ENCODE measurements around the gene CRAMP1.

CRAMP1 gene

DNA sequence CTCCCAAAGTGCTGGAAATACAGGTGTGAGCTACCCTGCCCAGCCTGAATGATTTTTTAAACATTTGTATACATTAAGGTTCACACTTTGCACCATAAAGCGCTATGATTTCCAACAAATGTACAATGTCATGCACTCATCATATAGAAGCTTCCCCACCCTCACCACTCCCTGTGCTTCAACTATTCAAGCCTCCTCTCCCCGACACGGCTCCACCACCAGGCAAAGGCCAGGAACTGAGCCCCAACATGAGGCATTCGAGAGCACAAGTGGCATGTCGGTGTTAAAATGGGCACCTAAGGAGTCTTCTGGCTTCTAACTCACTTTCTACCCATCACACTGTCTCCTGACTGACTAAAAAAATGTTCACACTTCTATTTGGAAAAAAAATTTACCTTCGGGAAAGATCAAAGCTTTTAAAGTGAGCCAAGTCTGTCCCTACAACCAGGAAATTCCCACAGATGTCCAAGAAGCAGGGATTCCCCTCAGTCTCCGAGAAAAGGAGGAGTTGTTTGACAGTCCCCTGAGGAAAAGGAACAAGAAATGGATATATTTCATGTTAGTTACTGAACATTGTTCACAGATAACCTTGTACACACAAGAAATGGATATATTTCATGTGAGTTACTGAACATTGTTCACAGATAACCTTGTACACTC lies 41.0 kb upstream of the CRAMP1 start:
- no peak for TF ChIP-seq CTCF (IDR thresholded peaks at IDR 0.05; ENCODE audit: low read depth, low read length, missing control alignments)
- no peak for DNase-seq (ENCODE audit: extremely low read depth, low read depth)
- no peak overlapping the region for H3K4me3 ChIP-seq (replicated peaks; ENCODE audit: low read depth, low read length)

DNA sequence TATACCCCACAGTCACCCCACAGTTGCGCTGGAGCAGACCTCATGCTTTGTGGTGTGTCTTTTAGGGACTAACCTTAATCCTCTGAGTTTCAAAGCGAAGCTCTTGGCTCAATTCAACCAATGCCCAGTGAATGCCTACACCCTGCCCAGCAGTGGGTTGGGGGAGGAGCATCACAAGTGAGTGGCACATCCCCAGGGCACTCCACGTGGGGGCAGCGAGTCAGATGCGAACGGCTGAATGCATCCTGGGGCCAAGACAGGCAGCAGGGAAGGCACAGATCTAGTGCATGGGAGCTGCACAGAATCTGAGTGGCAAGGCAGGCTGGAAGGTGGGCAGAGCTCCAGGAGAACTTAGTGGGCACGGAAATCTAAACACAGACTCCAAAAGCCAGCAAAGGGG lies 39.5 kb upstream of the CRAMP1 start:
- DNase-seq (ENCODE audit: extremely low read depth, low read depth) = no peak
- no peak for TF ChIP-seq CTCF (IDR thresholded peaks at IDR 0.05; ENCODE audit: low read depth, low read length, missing control alignments)
- no peak overlapping the region for H3K4me3 ChIP-seq (replicated peaks; ENCODE audit: low read depth, low read length)

- TF ChIP-seq CTCF (IDR thresholded peaks at IDR 0.05; ENCODE audit: low read depth, low read length, missing control alignments) = no peak
- no peak overlapping the region for H3K4me3 ChIP-seq (replicated peaks; ENCODE audit: low read depth, low read length)
- DNase-seq (ENCODE audit: extremely low read depth, low read depth) = no peak
These were observed 38.9 kb upstream of the CRAMP1 start for GRCh38 chr16:1573301-1573700.

- no peak for TF ChIP-seq CTCF (IDR thresholded peaks at IDR 0.05; ENCODE audit: low read depth, low read length, missing control alignments)
- DNase-seq (ENCODE audit: extremely low read depth, low read depth) = no peak
- no peak overlapping the region for H3K4me3 ChIP-seq (replicated peaks; ENCODE audit: low read depth, low read length)
These were observed 36.6 kb upstream of the CRAMP1 start for GRCh38 chr16:1575578-1575977.

DNA sequence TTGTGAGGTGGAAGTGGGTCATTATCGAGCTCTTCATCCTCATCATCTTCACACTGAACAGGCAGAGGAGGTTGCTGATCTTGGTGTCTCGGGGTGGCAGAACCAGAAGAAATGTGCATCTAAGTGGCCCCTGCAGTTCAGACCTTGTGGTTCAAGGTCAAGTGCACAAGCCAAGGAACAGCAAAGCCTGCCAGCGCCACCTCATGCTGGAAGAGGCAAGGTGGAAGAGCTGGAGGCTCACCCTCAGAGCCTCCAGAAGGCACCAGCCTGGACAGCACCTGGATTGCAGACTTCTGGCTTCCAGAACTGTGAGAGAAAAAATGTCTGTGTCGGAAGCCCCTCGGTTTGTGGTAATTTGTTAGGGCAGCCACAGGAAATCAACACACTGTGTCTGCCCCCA lies 32.9 kb upstream of the CRAMP1 start:
- DNase-seq (ENCODE audit: extremely low read depth, low read depth) = no peak
- TF ChIP-seq CTCF (IDR thresholded peaks at IDR 0.05; ENCODE audit: low read depth, low read length, missing control alignments) = no peak
- H3K4me3 ChIP-seq (replicated peaks; ENCODE audit: low read depth, low read length) = no peak overlapping the region

- no peak for DNase-seq (ENCODE audit: extremely low read depth, low read depth)
- no peak overlapping the region for H3K4me3 ChIP-seq (replicated peaks; ENCODE audit: low read depth, low read length)
- no peak for TF ChIP-seq CTCF (IDR thresholded peaks at IDR 0.05; ENCODE audit: low read depth, low read length, missing control alignments)
These were observed 31.9 kb upstream of the CRAMP1 start for GRCh38 chr16:1580256-1580655.

- DNase-seq (ENCODE audit: extremely low read depth, low read depth) = no peak
- no peak for TF ChIP-seq CTCF (IDR thresholded peaks at IDR 0.05; ENCODE audit: low read depth, low read length, missing control alignments)
- H3K4me3 ChIP-seq (replicated peaks; ENCODE audit: low read depth, low read length) = no peak overlapping the region
These were observed 31.2 kb upstream of the CRAMP1 start for GRCh38 chr16:1580956-1581355.

Data from HFF-Myc (cell line).